NCI-H345 treated with DMSO at 0.1 percent for 48 hours (cell line): ENCODE measurements around the gene UVRAG.
A peak's percentile ranks its signal among the peaks of the same experiment; 100 is the strongest.
"Not testable (repeated sequence)": the region's sequence is repeated elsewhere in the genome, so short reads cannot be mapped to it uniquely, and the experiment has no call there.

ENCODE experiments used
- DNase-seq: peaks from one replicate; lab custom pipeline; 2025; ENCODE audit not compliant: unreplicated experiment; lab: John Stamatoyannopoulos, UW

Gene UVRAG

DNA sequence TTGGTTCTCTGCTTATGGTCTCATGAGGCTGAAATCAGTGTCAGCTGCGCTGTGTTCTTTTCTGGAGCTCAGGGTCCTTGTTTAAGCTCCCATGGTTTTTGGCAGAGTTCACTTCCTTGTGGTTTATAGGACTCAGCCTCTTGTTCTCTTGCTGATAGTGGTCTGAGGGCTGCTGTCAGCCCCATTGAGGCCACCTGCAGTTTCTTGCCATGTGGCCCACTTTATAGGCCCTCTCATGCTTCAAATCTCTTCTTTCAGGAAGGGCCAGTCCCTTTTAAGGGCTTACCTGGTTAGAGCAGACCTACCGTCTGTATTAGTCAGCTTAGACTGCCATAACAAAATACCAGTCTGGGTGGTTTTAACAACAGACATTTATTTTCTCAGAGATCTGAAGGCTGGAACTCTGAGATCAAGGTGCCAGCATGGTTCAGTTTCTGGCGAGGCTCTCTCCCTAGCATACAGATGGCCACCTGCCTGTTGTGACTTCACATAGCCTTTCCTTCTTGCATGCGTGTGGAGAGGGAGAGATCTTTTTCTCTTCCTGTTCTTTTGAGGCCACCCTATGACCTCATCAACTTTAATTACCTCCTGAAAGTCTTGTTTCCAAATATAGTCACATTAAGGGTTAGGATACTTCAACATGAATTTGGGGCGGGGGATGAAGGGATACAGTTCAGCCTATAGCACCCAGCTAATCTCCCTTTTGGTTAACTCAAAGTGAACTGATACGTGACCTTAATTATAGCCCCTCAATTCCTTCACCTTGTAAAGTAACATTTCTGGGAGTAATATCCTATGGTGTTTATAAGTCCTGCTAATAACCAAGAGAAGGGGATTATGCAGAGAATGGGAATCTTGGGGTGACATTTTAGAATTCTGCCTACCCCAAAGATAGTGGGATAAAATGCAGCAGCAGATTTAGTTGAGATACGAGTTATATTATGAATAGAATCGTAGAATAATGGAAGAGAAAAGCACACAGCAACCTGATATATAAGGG, 131.8 kb downstream of the UVRAG start:
- DNase-seq = peak; percentile 59

DNA sequence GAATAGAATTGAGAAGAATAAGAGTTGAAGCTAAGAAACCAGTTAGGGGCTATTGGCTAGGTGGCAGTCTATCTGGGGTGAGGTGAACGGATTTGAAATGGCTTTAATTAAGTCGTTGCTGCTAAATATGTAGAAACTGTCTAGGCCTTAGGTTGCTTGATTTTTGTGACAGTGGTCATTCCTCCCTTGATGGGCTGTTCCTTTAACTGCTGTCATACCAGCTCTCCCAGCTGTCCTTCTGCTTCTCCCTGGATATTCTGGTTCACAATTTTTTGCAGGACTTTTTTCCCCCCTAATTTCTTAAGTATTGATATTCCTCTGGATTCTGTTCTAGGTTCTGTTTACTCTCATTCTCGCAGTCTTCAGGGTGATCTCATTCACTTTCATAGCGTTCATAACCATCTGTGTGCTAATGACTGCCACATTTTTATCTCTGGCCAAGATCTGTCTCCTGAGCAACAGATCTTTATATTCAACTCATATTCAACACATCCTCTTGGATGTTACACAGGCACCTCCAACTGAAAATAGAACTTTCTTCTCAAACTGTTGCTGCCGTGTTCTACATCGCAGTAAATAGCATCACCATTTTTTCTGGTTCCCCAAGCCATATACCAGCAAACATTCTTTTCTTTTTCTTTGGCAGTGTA, 134.1 kb downstream of the UVRAG start:
- no peak for DNase-seq

DNA sequence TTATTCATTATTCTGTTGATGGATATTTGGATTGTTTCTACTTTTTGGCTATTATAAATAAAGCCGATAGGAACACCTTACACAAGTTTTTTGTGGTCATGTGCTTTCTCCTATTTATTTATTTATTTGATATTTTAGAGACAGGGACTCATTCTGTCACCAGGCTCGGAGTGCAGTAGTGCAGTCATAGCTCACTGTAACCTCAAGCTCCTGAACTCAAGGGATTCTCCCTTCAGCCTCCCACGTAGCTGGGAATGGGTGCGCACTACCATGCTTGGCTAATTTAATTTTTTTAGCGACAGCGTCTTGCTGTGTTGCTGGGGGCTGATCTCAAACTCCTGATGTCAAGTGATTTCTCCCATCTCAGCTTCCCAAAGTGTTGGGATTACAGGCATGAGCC, 135.1 kb downstream of the UVRAG start:
- no peak for DNase-seq

DNA sequence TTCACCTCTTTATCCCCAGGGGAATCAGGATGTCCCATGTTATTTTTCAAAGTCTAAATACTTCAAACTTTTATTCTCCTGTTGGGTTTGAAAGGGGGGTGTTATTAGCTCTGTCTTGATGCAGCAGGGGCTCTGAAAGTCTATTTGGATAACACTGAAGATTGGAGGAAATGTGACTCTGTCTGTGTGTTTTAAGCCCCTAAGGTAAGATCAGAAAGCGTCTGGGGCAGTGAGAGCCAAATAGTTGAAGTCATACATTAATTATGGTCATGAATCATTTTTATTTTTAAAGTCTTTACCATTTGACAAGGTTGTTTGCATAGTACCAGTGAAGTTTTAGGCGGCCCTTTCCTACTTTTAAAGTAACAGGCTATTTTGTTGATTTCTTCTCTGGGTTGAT, 139.0 kb downstream of the UVRAG start:
- no peak for DNase-seq

DNA sequence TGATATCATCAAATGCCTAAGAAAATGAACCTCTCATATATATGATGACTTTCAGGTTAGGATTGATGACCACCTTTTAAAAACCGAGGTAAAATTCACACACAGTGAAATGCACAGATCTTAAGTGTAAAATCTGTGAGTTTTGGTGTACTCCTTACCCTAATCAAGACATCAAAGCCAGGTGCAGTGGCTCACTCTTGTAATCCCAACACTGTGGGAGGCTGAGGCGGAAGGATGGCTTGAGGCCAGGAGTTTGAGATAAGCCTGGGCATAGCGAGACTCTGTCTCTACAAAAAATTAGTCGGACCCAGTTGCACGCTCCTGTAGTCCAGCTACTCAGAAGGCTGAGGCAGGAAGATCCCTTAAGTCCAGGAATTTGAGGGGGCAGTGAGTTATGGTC, 140.4 kb downstream of the UVRAG start:
- DNase-seq = no peak

DNA sequence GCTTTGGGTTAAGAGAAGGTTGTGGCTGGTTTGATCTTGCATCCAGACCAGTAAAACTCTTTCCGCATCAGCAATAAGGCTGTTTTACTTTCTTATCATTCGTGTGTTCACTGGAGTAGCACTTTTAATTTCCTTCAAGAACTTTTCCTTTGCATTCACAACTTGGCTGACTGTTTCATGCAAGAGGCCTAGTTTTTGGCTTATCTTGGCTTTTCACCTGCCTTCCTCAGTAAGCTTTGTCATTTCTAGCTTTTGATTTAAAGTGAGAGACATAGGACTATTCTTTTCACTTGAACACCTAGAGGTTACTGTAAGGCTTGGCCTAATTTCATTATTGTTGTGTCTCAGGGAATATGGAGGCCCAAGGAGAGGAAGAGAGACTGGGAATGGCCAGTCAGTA, 144.5 kb downstream of the UVRAG start:
- DNase-seq = no peak

DNA sequence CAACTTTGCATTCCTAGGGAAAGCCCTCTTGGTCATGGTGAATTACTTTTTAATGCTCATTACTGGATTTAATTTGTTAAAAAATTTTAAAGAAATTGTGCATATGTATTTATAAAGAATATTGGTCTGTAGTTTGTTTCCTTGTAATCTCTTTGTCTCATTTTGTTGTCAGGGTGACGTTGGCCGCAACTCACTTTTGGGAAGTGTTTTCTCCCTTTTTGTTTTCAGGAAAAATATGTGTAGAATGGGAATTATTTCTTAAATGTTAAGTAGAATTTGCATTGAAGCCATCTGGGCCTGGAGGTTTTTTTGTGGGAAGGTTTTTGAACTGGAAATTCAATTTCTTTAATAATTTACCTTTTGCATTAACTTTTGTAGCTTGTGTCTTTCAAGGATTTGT, 149.1 kb downstream of the UVRAG start:
- DNase-seq = no peak

DNA sequence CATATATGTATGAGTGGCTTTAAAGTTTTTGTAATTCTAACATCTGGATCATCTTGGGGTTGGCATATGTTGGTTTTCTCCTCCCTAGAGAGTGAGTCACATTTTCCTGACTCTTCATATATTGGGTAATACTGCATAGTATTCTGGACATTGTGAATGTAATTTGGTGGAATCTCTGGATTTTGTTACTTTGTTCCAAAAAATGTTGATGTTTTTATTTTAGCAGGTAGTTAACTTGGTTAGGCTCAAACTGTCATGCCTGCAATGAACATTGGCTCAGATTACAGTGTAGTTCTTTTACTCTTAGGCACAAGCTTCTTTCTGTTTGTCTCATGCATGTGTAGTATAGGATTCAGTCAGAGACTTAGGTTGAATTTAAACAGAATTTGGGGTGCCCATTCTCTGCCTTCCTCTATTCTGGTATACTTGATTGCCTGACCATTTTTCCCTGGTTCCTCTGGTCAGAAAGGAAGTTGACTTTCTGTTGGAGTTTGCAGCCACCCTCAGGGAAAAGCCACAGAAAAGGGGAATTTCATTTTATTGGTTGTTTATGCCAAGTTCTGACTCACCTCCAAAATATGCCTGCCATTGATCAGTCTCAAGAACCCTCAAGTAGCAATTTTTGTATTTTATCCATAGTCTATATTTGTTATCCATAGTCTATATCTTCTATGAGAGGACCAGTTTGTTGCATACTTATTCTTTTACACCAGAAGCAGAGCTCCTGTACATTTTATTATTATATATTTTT, 151.7 kb downstream of the UVRAG start:
- DNase-seq = no peak

DNA sequence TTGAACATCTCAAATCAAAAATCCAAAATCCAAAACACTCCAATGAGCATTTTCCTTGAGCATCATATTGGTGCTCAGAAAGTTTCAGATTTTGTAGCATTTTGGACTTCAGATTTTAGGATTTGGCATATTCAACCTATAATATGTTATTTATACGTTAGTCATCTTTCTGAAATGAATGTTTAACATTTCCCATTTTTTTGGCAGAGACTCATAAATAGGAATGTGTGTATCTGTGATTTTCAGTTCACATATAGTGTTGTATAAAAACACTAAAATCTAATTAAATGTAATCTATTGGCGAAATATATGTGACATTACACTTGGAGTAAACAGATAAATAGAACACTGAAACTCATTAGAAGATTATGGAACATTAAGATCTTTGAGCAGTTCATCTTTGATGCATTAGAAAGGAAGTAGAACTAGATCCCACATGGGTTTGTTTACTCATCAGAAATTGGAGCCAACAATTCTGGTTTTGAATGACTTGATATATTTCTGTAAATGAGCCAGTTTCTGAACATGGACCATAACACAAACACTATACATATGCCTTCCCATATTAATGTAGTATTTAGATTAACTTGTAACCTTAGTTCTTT, 153.1 kb downstream of the UVRAG start:
- no peak for DNase-seq

DNA sequence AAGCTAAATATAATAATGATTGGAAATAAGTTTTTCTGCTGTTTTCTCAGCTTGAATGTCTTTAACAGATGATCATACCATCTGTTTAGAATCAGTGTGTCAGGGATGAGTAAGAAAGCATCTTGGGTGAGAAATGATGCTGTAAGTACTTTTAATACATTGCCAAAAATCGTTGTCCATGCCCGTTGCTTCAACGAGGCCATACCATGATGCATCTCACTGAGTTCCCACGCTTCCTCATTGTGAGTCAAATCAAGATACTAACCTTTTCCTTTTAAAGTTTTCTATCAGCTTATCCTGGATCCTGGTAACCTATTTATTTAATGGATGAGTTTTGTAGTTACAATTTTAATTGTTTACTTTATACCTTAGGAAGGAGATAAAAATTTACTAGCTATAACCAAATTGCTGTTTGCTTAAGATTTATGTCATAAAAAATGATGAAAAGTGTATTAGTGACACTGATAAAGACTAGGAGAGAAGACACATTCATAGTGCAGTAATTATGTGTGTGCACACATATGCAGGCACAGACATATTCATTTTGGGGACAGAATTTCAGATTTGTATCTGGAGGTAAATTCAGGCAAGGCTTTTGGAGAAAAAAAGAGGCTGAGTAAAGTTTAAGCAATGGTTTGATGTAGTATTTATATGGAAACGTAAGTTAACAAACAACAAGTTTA, 154.8 kb downstream of the UVRAG start:
- DNase-seq = no peak

DNA sequence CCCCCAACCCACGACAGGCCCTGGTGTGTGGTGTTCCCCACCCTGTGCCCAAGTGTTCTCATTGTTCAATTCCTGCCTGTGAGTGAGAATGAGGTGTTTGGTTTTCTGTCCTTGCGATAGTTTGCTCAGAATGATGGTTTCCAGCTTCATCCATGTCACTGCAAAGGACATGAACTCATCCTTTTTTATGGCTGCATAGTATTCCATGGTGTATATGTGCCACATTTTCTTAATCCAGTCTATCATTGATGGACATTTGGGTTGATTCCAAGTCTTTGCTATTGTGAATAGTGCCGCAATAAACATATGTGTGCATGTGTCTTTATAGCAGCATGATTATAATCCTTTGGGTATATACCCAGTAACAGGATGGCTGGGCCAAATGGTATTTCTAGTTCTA, 158.7 kb downstream of the UVRAG start:
- not testable (repeated sequence) for DNase-seq

DNA sequence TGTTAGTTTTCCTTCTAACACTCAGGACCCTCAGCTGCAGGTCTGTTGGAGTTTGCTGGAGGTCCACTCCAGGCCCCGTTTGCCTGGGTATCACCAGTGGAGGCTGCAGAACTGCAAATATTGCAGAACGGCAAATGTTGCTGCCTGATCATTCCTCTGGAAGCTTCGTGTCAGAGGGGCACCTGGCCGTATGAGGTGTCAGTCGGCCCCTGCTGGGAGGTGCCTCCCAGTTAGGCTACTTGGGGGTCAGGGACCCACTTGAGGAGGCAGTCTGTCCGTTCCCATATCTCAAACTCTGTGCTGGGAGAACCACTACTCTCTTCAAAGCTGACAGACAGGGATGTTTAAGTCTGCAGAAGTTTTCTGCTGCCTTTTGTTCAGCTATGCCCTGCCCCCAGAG, 164.1 kb downstream of the UVRAG start:
- DNase-seq = not testable (repeated sequence)

DNA sequence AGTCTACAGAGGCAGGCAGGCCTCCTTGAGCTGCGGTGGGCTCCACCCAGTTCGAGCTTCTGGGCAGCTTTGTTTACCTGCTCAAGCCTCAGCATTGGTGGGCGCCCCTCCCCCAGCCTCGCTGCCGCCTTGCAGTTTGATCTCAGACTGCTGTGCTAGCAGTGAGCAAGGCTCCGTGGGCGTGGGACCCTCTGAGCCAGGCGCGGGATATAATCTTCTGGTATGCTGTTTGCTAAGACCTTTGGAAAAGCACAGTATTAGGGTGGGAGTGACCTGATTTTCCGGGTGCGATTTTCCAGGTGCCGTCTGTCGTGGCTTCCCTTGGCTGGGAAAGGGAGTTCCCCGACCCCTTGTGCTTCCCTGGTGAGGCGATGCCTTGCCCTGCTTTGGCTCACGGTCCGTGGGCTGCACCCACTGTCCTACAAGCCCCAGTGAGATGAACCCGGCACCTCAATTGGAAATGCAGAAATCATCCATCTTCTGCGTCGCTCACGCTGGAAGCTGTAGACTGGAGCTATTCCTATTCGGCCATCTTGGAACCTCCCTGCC, 164.5 kb downstream of the UVRAG start:
- not testable (repeated sequence) for DNase-seq

DNA sequence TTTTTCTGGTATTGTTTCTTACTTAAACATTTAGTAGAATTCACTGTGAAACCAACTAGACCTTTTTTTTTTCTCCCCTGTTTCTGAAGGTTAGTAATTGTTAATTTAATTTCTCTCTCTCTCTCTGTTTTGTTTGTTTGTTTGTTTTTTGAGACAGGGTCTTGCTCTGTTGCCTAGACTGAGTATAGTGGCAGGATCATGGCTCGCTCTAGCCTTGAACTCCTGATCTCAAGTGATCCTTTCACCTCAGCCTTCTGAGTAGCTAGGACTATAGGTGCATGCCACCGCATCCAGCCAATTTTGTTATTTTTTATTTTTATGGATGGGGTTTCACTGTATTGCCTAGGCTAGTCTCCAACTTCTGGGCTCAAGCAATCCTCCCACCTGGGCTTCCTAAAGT, 165.0 kb downstream of the UVRAG start:
- no peak for DNase-seq

DNA sequence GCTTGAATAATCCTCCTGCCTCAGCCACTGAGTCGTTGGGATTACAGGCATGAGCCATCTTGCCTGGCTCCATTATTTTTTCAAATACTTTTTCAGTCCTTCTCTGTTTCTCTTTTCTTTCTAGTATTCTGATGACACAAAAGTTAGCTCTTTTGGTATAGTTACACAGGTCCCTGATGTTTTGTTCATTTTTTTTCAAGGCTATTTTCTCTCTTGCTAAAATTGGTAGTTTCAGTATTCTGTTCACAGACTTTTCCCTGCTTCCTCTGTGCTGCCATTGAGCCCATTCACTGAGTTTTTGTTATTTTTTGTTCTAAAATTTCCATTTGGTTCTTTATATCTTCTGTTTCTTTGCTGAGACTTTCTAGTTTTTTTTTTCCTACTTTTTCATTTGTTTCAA, 166.5 kb downstream of the UVRAG start:
- no peak for DNase-seq

DNA sequence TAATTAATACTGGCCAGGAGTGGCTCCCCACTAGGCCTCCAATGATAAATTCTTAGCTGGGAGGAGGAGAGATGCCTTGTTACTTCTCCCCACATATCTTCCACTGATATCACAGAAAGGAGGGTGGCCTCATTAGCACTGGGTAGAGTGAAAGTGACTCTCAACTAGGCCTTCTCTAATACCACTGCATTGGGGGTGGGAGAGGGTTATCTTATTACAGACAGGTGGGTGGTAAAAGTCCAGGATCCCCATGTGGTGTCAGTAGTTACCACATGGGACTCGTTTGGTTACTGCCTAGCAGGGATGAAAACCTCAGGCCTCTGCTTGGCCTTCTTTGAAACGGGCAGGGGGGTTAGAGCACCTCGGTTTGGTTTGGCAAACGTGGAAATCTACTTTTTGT, 167.3 kb downstream of the UVRAG start:
- no peak for DNase-seq

DNA sequence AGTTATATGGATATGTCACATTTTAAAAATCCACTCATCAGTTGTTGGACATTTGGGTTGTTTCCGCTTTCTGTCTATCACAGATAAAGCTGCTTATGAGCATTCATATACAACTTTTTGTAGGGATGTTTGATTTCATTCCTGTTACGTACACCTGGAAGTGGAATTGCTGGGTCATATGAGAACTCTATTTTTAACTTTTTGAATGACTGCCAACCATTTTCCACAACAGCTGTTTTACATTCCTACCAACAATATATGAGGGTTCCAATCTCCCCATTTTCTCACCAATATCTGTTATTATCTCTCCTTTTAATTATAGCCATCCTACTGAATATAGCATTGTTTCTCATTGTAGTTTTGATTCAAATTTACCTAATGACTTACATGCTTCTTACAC, 172.0 kb downstream of the UVRAG start:
- DNase-seq = no peak

DNA sequence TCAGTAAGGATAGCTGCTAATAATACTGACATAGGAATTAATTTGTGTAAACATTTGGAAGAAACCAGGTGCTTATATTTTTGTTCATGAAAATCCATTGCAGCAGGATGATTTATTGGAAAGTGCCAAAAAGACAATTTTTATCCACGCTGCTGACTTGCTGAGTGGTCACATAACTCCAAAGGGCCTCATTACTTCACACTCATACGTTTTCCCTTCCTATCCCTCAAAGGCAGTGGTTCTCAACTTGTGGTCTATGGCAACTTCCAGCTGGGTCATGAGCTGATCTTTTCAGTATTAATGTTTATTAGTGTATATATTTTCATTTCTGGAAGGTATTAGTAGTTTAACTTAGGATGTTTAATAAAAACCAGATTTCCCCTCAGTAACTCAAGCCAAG, 178.1 kb downstream of the UVRAG start:
- no peak for DNase-seq

DNA sequence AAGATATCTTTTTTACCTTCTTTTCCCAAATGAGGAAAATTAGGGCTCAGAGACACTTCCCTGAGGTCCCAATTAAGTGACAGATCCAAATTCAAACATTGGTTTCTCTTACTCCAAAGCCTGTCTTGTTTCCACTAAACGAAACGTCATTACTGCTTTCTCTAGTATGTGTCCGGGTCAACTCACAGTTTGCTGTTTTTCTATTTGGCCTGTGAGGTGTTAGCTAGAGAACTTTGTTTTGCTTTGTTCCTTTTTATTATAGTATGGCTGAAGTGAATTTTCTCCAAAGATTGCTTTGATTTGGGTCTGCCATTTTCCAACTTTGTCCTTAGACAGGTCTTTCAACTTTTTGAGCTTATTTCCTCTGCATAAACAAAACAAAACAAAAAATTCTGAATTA, 179.6 kb downstream of the UVRAG start:
- no peak for DNase-seq
